ENCODE data around the gene PHACTR1. TPM values are rescaled to one million over a fixed set of nuclear protein-coding genes. Genes with fewer than 3 reads are reported as not detected.
A peak's percentile ranks its signal among the peaks of the same experiment; 100 is the strongest.

The PHACTR1 gene
- total RNA-seq, 5 donors from 2014 or later (not counting 1 experiment from before 2014, with no cell fraction given): 0.63 to 2.6 (median 1.1) TPM

GRCh38 chr6:12957321-12958051 is 240.9 kb downstream of the PHACTR1 start:
- ChIA-PET POLR2A (interaction anchor here in 1 of 2 donors (0.5 kb wide), 1 partner anchor 26 kb away, joined by 3 read pairs; no protein-coding TSS in a partner anchor), CTCF (no interaction called here)
- H3K9me3 ChIP-seq: no peaks in the 10 kb centered on the region
- DNase-seq: peak in 17 of 35 experiments; percentile 1 to 26 (median 7)
- Mint-ChIP-seq H3K4me3 (peak overlapping the region; percentile 82 to 89 (median 84)), H3K4me1 (peaks cover 22 to 24% (median 24%) of the 10 kb centered on the region in 3 donors), H3K9me3 (no peaks in the 10 kb centered on the region), H3K27me3 (peaks cover 30 to 41% of the 10 kb centered on the region in 2 donors), H3K36me3 (no peaks in the 10 kb centered on the region), H3K27ac (no peak overlapping the region)
- H3K4me3 ChIP-seq (ENCODE audit: control insufficient read depth in 1 of 2, extremely low read depth in 1 of 2, low read length in 1 of 2): peak overlapping the region; percentile 51 to 98
- WGBS (ENCODE audit: insufficient coverage): 6% methylated on average over 16 of the region's 24 CpGs
- no peak overlapping the region for H3K27ac ChIP-seq (ENCODE audit: low read length)
- H3K36me3 ChIP-seq (ENCODE audit: control insufficient read depth in 2 of 2, extremely low read depth in 1 of 2, insufficient read depth in 1 of 2, low read length in 1 of 2): no peaks in the 10 kb centered on the region
- H3K4me1 ChIP-seq (ENCODE audit: control insufficient read depth in 1 of 2, extremely low read depth in 1 of 2, insufficient read depth in 2 of 2, low read length in 2 of 2): peaks cover 0 to 15% of the 10 kb centered on the region in 2 experiments
- H3K27me3 ChIP-seq (replicated peaks in 1 of 2; ENCODE audit: control insufficient read depth in 2 of 2, extremely low read depth in 1 of 2, insufficient read depth in 2 of 2, low read length in 1 of 2): peaks cover 0 to 19% of the 10 kb centered on the region in 2 experiments
- ATAC-seq (replicated peaks in 1 of 4): peak; percentile 31 to 58 (median 50)

GRCh38 chr6:12958052-12958706 is 241.6 kb downstream of the PHACTR1 start:
- no peak overlapping the region for H3K27ac Mint-ChIP-seq
- H3K9me3 Mint-ChIP-seq: no peaks in the 10 kb centered on the region
- peaks cover 33 to 40% of the 10 kb centered on the region in 2 donors for H3K27me3 Mint-ChIP-seq
- CTCF ChIA-PET: interaction anchor here in 1 of 2 donors (0.7 kb wide), 1 partner anchor 12 kb away, joined by 3 read pairs; no protein-coding TSS in a partner anchor
- no peaks in the 10 kb centered on the region for H3K36me3 Mint-ChIP-seq
- H3K4me1 ChIP-seq (ENCODE audit: control insufficient read depth in 1 of 2, extremely low read depth in 1 of 2, insufficient read depth in 2 of 2, low read length in 2 of 2): peaks cover 0 to 15% of the 10 kb centered on the region in 2 experiments
- peaks cover 24 to 30% (median 28%) of the 10 kb centered on the region in 3 donors for H3K4me1 Mint-ChIP-seq
- no peaks in the 10 kb centered on the region for H3K36me3 ChIP-seq (ENCODE audit: control insufficient read depth in 2 of 2, extremely low read depth in 1 of 2, insufficient read depth in 1 of 2, low read length in 1 of 2)
- H3K27ac ChIP-seq (ENCODE audit: low read length): no peak overlapping the region
- H3K4me3 Mint-ChIP-seq: peak overlapping the region; percentile 82 to 89 (median 84)
- H3K4me3 ChIP-seq (ENCODE audit: control insufficient read depth in 1 of 2, extremely low read depth in 1 of 2, low read length in 1 of 2): no peak overlapping the region
- no peak for ATAC-seq (replicated peaks in 1 of 4)
- no peaks in the 10 kb centered on the region for H3K9me3 ChIP-seq
- peaks cover 0 to 16% of the 10 kb centered on the region in 2 experiments for H3K27me3 ChIP-seq (replicated peaks in 1 of 2; ENCODE audit: control insufficient read depth in 2 of 2, extremely low read depth in 1 of 2, insufficient read depth in 2 of 2, low read length in 1 of 2)
- POLR2A ChIA-PET: interaction anchor here in 1 of 2 donors (0.6 kb wide), 1 partner anchor 21 kb away, joined by 3 read pairs; no protein-coding TSS in a partner anchor
- no peak for DNase-seq
- WGBS (ENCODE audit: insufficient coverage): 27% methylated on average over 7 of the region's 9 CpGs

- no peak overlapping the region for H3K4me3 Mint-ChIP-seq
- peaks cover 16 to 19% (median 18%) of the 10 kb centered on the region in 3 donors for H3K4me1 Mint-ChIP-seq
- ChIA-PET POLR2A (no interaction called here), CTCF (no interaction called here)
- H3K9me3 Mint-ChIP-seq: no peaks in the 10 kb centered on the region
- H3K27me3 Mint-ChIP-seq: peaks cover 27 to 32% of the 10 kb centered on the region in 2 donors
- WGBS (ENCODE audit: insufficient coverage): 92% methylated on average over 2 of the region's 4 CpGs
- Histone ChIP-seq H3K9me3 (no peaks in the 10 kb centered on the region), H3K36me3 (ENCODE audit: control insufficient read depth in 2 of 2, extremely low read depth in 1 of 2, insufficient read depth in 1 of 2, low read length in 1 of 2) (no peaks in the 10 kb centered on the region), H3K27ac (ENCODE audit: low read length) (no peak overlapping the region), H3K4me3 (ENCODE audit: control insufficient read depth in 1 of 2, extremely low read depth in 1 of 2, low read length in 1 of 2) (no peak overlapping the region), H3K4me1 (ENCODE audit: control insufficient read depth in 1 of 2, extremely low read depth in 1 of 2, insufficient read depth in 2 of 2, low read length in 2 of 2) (peaks cover 0 to 11% of the 10 kb centered on the region in 2 experiments), H3K27me3 (replicated peaks in 1 of 2; ENCODE audit: control insufficient read depth in 2 of 2, extremely low read depth in 1 of 2, insufficient read depth in 2 of 2, low read length in 1 of 2) (peaks cover 0 to 16% of the 10 kb centered on the region in 2 experiments)
- no peaks in the 10 kb centered on the region for H3K36me3 Mint-ChIP-seq
- H3K27ac Mint-ChIP-seq: no peak overlapping the region
- no peak for ATAC-seq (replicated peaks in 1 of 4)
- DNase-seq: no peak
These were observed 245.2 kb downstream of the PHACTR1 start for GRCh38 chr6:12961761-12962160.

GRCh38 chr6:12962529-12962928 is 246.0 kb downstream of the PHACTR1 start:
- no peak overlapping the region for H3K4me3 ChIP-seq (ENCODE audit: control insufficient read depth in 1 of 2, extremely low read depth in 1 of 2, low read length in 1 of 2)
- H3K4me1 ChIP-seq (ENCODE audit: control insufficient read depth in 1 of 2, extremely low read depth in 1 of 2, insufficient read depth in 2 of 2, low read length in 2 of 2): peaks cover 0 to 6% of the 10 kb centered on the region in 2 experiments
- ChIA-PET CTCF (no interaction called here), POLR2A (no interaction called here)
- no peak overlapping the region for H3K4me3 Mint-ChIP-seq
- H3K36me3 Mint-ChIP-seq: no peaks in the 10 kb centered on the region
- H3K27me3 Mint-ChIP-seq: peaks cover 22 to 29% of the 10 kb centered on the region in 2 donors
- no CpG with 5 or more reads among the region's 1 CpG for WGBS (ENCODE audit: insufficient coverage)
- DNase-seq: no peak
- peaks cover 0 to 11% of the 10 kb centered on the region in 2 experiments for H3K27me3 ChIP-seq (replicated peaks in 1 of 2; ENCODE audit: control insufficient read depth in 2 of 2, extremely low read depth in 1 of 2, insufficient read depth in 2 of 2, low read length in 1 of 2)
- no peaks in the 10 kb centered on the region for H3K36me3 ChIP-seq (ENCODE audit: control insufficient read depth in 2 of 2, extremely low read depth in 1 of 2, insufficient read depth in 1 of 2, low read length in 1 of 2)
- no peak overlapping the region for H3K27ac ChIP-seq (ENCODE audit: low read length)
- H3K9me3 ChIP-seq: no peaks in the 10 kb centered on the region
- no peaks in the 10 kb centered on the region for H3K9me3 Mint-ChIP-seq
- H3K27ac Mint-ChIP-seq: no peak overlapping the region
- H3K4me1 Mint-ChIP-seq: peaks cover 13 to 15% (median 14%) of the 10 kb centered on the region in 3 donors
- ATAC-seq (replicated peaks in 1 of 4): no peak

- Histone ChIP-seq H3K4me3 (ENCODE audit: control insufficient read depth in 1 of 2, extremely low read depth in 1 of 2, low read length in 1 of 2) (no peak overlapping the region), H3K27me3 (replicated peaks in 1 of 2; ENCODE audit: control insufficient read depth in 2 of 2, extremely low read depth in 1 of 2, insufficient read depth in 2 of 2, low read length in 1 of 2) (peaks cover 0 to 8% of the 10 kb centered on the region in 2 experiments), H3K4me1 (ENCODE audit: control insufficient read depth in 1 of 2, extremely low read depth in 1 of 2, insufficient read depth in 2 of 2, low read length in 2 of 2) (peaks cover 0 to 2% of the 10 kb centered on the region in 2 experiments), H3K9me3 (no peaks in the 10 kb centered on the region), H3K27ac (ENCODE audit: low read length) (no peak overlapping the region), H3K36me3 (ENCODE audit: control insufficient read depth in 2 of 2, extremely low read depth in 1 of 2, insufficient read depth in 1 of 2, low read length in 1 of 2) (no peaks in the 10 kb centered on the region)
- CTCF ChIA-PET: no interaction called here
- Mint-ChIP-seq H3K36me3 (no peaks in the 10 kb centered on the region), H3K27ac (no peak overlapping the region), H3K4me1 (peaks cover 8 to 11% (median 9%) of the 10 kb centered on the region in 3 donors), H3K27me3 (peaks cover 20 to 25% of the 10 kb centered on the region in 2 donors), H3K9me3 (no peaks in the 10 kb centered on the region), H3K4me3 (no peak overlapping the region)
- POLR2A ChIA-PET: no interaction called here
- DNase-seq: no peak
- WGBS (ENCODE audit: insufficient coverage): 60% methylated on average over 1 of the region's 5 CpGs
- no peak for ATAC-seq (replicated peaks in 1 of 4)
These were observed 246.4 kb downstream of the PHACTR1 start for GRCh38 chr6:12962987-12963386.

- ChIA-PET POLR2A (no interaction called here), CTCF (no interaction called here)
- no peak overlapping the region for H3K27ac ChIP-seq (ENCODE audit: low read length)
- Mint-ChIP-seq H3K36me3 (no peaks in the 10 kb centered on the region), H3K4me3 (no peak overlapping the region), H3K27me3 (peaks cover 20 to 23% of the 10 kb centered on the region in 2 donors), H3K9me3 (no peaks in the 10 kb centered on the region), H3K27ac (no peak overlapping the region), H3K4me1 (peaks cover 4 to 7% (median 5%) of the 10 kb centered on the region in 3 donors)
- H3K27me3 ChIP-seq (replicated peaks in 1 of 2; ENCODE audit: control insufficient read depth in 2 of 2, extremely low read depth in 1 of 2, insufficient read depth in 2 of 2, low read length in 1 of 2): peaks cover 0 to 4% of the 10 kb centered on the region in 2 experiments
- ATAC-seq (replicated peaks in 1 of 4) (no peak), DNase-seq (no peak)
- H3K36me3 ChIP-seq (ENCODE audit: control insufficient read depth in 2 of 2, extremely low read depth in 1 of 2, insufficient read depth in 1 of 2, low read length in 1 of 2): no peaks in the 10 kb centered on the region
- 85% methylated on average over 1 of the region's 4 CpGs for WGBS (ENCODE audit: insufficient coverage)
- H3K9me3 ChIP-seq: no peaks in the 10 kb centered on the region
- H3K4me3 ChIP-seq (ENCODE audit: control insufficient read depth in 1 of 2, extremely low read depth in 1 of 2, low read length in 1 of 2): no peak overlapping the region
- H3K4me1 ChIP-seq (ENCODE audit: control insufficient read depth in 1 of 2, extremely low read depth in 1 of 2, insufficient read depth in 2 of 2, low read length in 2 of 2): no peaks in the 10 kb centered on the region
These were observed 247.0 kb downstream of the PHACTR1 start for GRCh38 chr6:12963567-12963966.
